HepG2 (cell line): ENCODE measurements around the gene FUT3. TPM values are rescaled to one million over a fixed set of nuclear protein-coding genes. Genes with fewer than 3 reads are reported as not detected.

ENCODE experiments used
- ATAC-seq: fragments of 200-7000 bp; cut with Tn5 transposase; 3 replicates; pipeline ENCODE4 v1.9.1; 2020; ENCODE audit warnings: mild to moderate bottlenecking, moderate library complexity
- BruUV-seq: library from RNA; stranded (reverse); fragments of 400-500 nt; replicated peaks from 2 replicates; lab custom pipeline; 2021; lab: Mats Ljungman, UMichigan
- CTCF ChIA-PET: fragments of 300-600 bp; formaldehyde crosslinking; extraction: SDS; loops from one replicate; lab custom pipeline; 2021; ENCODE audit warnings: low total read pairs, inconsistent platforms, low intra/inter-chr PET ratio; lab: Yijun Ruan, JAX
- POLR2A ChIA-PET: fragments of 350-600 bp; sonication (Branson Sonifier 250); formaldehyde crosslinking; loops from one replicate; lab custom pipeline; 2020; ENCODE audit warnings: antibody characterized with exemption, inconsistent platforms; lab: Yijun Ruan, JAX
- DNase-seq: peaks from one replicate; pipeline ENCODE4 v3.0.0-alpha.2; 2015; ENCODE audit warnings: low spot score
- FAIRE-seq: peaks from 3 replicates; lab custom pipeline; 2011; peaks lifted over from hg19 to GRCh38; lab: Jason Lieb, UNC
- H2AFZ ChIP-seq: one replicate; pipeline ENCODE4 v1.6.1; 2011; ENCODE audit warnings: low read length, inconsistent platforms
- H3K27ac ChIP-seq: fragments of 300-600 bp; 3 replicates; pipeline ENCODE4 v1.8.0; 2011; ENCODE audit warnings: mixed run types, mild to moderate bottlenecking, mixed read lengths, low read length, inconsistent platforms; ENCODE audit not compliant: insufficient read depth; ENCODE audit errors: extremely low read length
- H3K27me3 ChIP-seq, 2 experiments: fragments of 200-600 bp in 1 of 2; 2 replicates in 1 of 2; 3 replicates in 1 of 2; pipeline versions ENCODE4 v1.6.0 to v1.8.0; 2011; ENCODE audit warnings: low read length in 2 of 2, mild to moderate bottlenecking in 2 of 2, moderate library complexity in 2 of 2, inconsistent platforms in 1 of 2; ENCODE audit not compliant: insufficient read depth in 2 of 2, control insufficient read depth in 1 of 2
- H3K36me3 ChIP-seq, 2 experiments: fragments of 200-600 bp in 1 of 2; replicated peaks in 1 of 2; 2 replicates in 1 of 2; 3 replicates in 1 of 2; pipeline versions ENCODE4 v1.5.1 to v1.8.0; 2011; ENCODE audit warnings: low read length in 2 of 2, inconsistent platforms in 1 of 2; ENCODE audit not compliant: insufficient read depth in 2 of 2, control insufficient read depth in 1 of 2
- H3K4me1 ChIP-seq: 2 replicates; pipeline ENCODE4 v1.5.1; 2012; ENCODE audit warnings: low read length, inconsistent platforms; ENCODE audit not compliant: insufficient read depth
- H3K4me2 ChIP-seq: 2 replicates; pipeline ENCODE4 v1.6.0; 2011; ENCODE audit warnings: low read depth, low read length, inconsistent platforms
- H3K4me3 ChIP-seq, 3 experiments: fragments of 200-600 bp in 1 of 3; sonication (generic), shearing (Covaris generic) in 1 of 3; replicated peaks in 1 of 3; 2 replicates each; pipeline ENCODE4 v1.5.1; 2011 to 2016; ENCODE audit warnings: low read length in 3 of 3, inconsistent platforms in 2 of 3, low read depth in 2 of 3, mild to moderate bottlenecking in 2 of 3, control low read depth in 1 of 3, mixed read lengths in 1 of 3; ENCODE audit not compliant: insufficient read depth in 1 of 3
- H3K79me2 ChIP-seq: one replicate; pipeline ENCODE4 v1.6.1; 2011; ENCODE audit warnings: low read length, inconsistent platforms; ENCODE audit not compliant: insufficient read depth
- H3K9ac ChIP-seq: 2 replicates; pipeline ENCODE4 v1.6.0; 2011; ENCODE audit warnings: mild to moderate bottlenecking, low read depth, low read length, inconsistent platforms; ENCODE audit not compliant: insufficient read depth
- H3K9me3 ChIP-seq: 2 replicates; pipeline ENCODE4 v1.5.1; 2012; ENCODE audit warnings: mild to moderate bottlenecking, low read length
- H4K20me1 ChIP-seq: 2 replicates; pipeline ENCODE4 v1.6.0; 2011; ENCODE audit warnings: inconsistent platforms, mild to moderate bottlenecking, low read length, moderate library complexity; ENCODE audit not compliant: insufficient read depth
- AHR ChIP-seq: IDR thresholded peaks from 2 replicates; pipeline ENCODE4 v1.6.1; 2018; ENCODE audit warnings: missing genetic modification reagents, missing compliant biosample characterization
- ASH2L ChIP-seq: fragments of 300-600, 200-600 bp; sonication (generic); IDR thresholded peaks from 2 replicates; pipeline ENCODE4 v1.7.0; 2017; ENCODE audit warnings: low read depth, mild to moderate bottlenecking, moderate library complexity, mixed read lengths, low read length; ENCODE audit not compliant: insufficient read length
- CENPX ChIP-seq: sonication (generic); formaldehyde crosslinking; IDR thresholded peaks from 2 replicates; pipeline ENCODE4 v1.9.0; 2021; ENCODE audit warnings: mild to moderate bottlenecking, missing genetic modification reagents, moderate library complexity
- MIXL1 ChIP-seq: IDR thresholded peaks from 2 replicates; pipeline ENCODE4 v1.6.1; 2016
- NCOA1 ChIP-seq: sonication (generic); formaldehyde crosslinking; IDR thresholded peaks from 2 replicates; pipeline ENCODE4 v1.9.0; 2021; ENCODE audit warnings: missing genetic modification reagents
- PAF1 ChIP-seq: IDR thresholded peaks from 2 replicates; pipeline ENCODE4 v1.6.1; 2016; ENCODE audit warnings: missing genetic modification reagents, missing compliant biosample characterization
- ZBTB34 ChIP-seq: sonication (generic); formaldehyde crosslinking; IDR thresholded peaks from 2 replicates; pipeline ENCODE4 v1.8.0; 2022; ENCODE audit warnings: mild to moderate bottlenecking, missing genetic modification reagents
- ZNF20 ChIP-seq: sonication (generic); formaldehyde crosslinking; IDR thresholded peaks from 2 replicates; pipeline ENCODE4 v1.4.0; 2020; ENCODE audit warnings: mild to moderate bottlenecking, moderate library complexity, missing genetic modification reagents
- ZNF256 ChIP-seq: sonication (generic); formaldehyde crosslinking; conservative IDR thresholded peaks from 2 replicates; pipeline ENCODE4 v1.4.0; 2020; ENCODE audit warnings: missing genetic modification reagents
- ZNF431 ChIP-seq: sonication (generic); formaldehyde crosslinking; IDR thresholded peaks from 2 replicates; pipeline ENCODE4 v1.9.0; 2022; ENCODE audit warnings: missing genetic modification reagents, low read depth, mild to moderate bottlenecking, borderline replicate concordance
- ZNF597 ChIP-seq: sonication (generic); formaldehyde crosslinking; IDR thresholded peaks from 2 replicates; pipeline ENCODE4 v1.5.0; 2020; ENCODE audit warnings: missing genetic modification reagents
- ZNF614 ChIP-seq: IDR thresholded peaks from 2 replicates; pipeline ENCODE4 v1.6.1; 2018; ENCODE audit warnings: missing biosample characterization, missing genetic modification reagents, inconsistent platforms, borderline replicate concordance
- ZNF639 ChIP-seq: conservative IDR thresholded peaks from 2 replicates; pipeline ENCODE4 v1.6.1; 2018; ENCODE audit warnings: missing genetic modification reagents
- ZNF670 ChIP-seq: sonication (generic); formaldehyde crosslinking; IDR thresholded peaks from 2 replicates; pipeline ENCODE4 v1.8.0; 2022; ENCODE audit warnings: mild to moderate bottlenecking, missing genetic modification reagents, borderline replicate concordance
- ZNF674 ChIP-seq: sonication (generic); formaldehyde crosslinking; IDR thresholded peaks from 2 replicates; pipeline ENCODE4 v1.5.0; 2020; ENCODE audit warnings: low read depth, mild to moderate bottlenecking, missing genetic modification reagents
- ZNF777 ChIP-seq: sonication (generic); formaldehyde crosslinking; IDR thresholded peaks from 2 replicates; pipeline ENCODE4 v1.4.0; 2020; ENCODE audit warnings: missing genetic modification reagents
- ZNF883 ChIP-seq: sonication (generic); formaldehyde crosslinking; IDR thresholded peaks from 2 replicates; pipeline ENCODE4 v1.5.1; 2020; ENCODE audit warnings: mild to moderate bottlenecking, missing genetic modification reagents; ENCODE audit errors: not compliant biosample characterization
- WGBS: methylation state at CpG from one replicate; pipeline ENCODE4 v1.1.6; 2017; ENCODE audit warnings: low lambda C conversion rate; 5-methylcytosine and 5-hydroxymethylcytosine counted together
- in situ Hi-C: cut with HindIII; loops from 2 replicates; pipeline ENCODE4 v1.10.0; 2017; ENCODE audit warnings: low pct_unique_long_range_greater_than_20kb; ENCODE audit not compliant: extremely low pct_ligation_motif_present
- intact Hi-C: fragments of 100-400 bp; cut with micrococcal nuclease; formaldehyde crosslinking; loops from one replicate; pipeline ENCODE4 v1.10.0; 2022; ENCODE audit not compliant: unreplicated experiment
- polyA plus RNA-seq, 8 experiments: library from polyadenylated mRNA; depleted of rRNA in 3 of 8; stranded (reverse) in 7 of 8; unstranded in 1 of 8; fragments of >200 nt; fragmentation: Illumina TruSeq in 4 of 8; extraction: Trizol in 4 of 8; gene quantifications; 2 replicates each; pipeline versions ENCODE4 v1.2.1 to v1.2.3, GENCODE V29; 2011 to 2016; ENCODE audit warnings: low read depth in 4 of 8, missing spikeins in 1 of 8, mixed read lengths in 1 of 8; ENCODE audit not compliant: insufficient read depth in 1 of 8
- total RNA-seq, 5 experiments: library from RNA; depleted of rRNA; stranded (reverse); fragments of >200 nt; fragmentation: Illumina TruSeq; extraction: Trizol; gene quantifications; 2 replicates each; pipeline ENCODE4 v1.2.3, GENCODE V29; 2016; ENCODE audit warnings: low read depth in 1 of 5

The FUT3 gene
- total and polyA plus RNA-seq, 2 of the 13 experiments (the other 11 are each of a cell fraction or from before 2014, with no cell fraction given) = 0.53 to 1.1 TPM

GRCh38 chr19:5826531-5827341 lies 24.5 kb downstream of the FUT3 start:
- DNase-seq = peak; percentile 87
- Histone ChIP-seq H3K4me3 (peak overlapping the region in 2 of 3 experiments; percentile 46 to 90; a peak in 3 of 6 replicates), H3K79me2 (peaks cover 12% of the 10 kb centered on the region), H3K9ac (peak overlapping the region; percentile 53), H3K9me3 (no peaks in the 10 kb centered on the region), H4K20me1 (peaks cover 2% of the 10 kb centered on the region; the same call in 1 of the 2 replicates), H3K27ac (peak overlapping the region; percentile 89), H3K4me1 (peaks cover 60% of the 10 kb centered on the region), H2AFZ (no peak overlapping the region), H3K4me2 (peak overlapping the region; percentile 100), H3K27me3 (no peaks in the 10 kb centered on the region; a peak in 1 of 5 replicates), H3K36me3 (peaks cover 0 to 5% of the 10 kb centered on the region in 2 experiments; a peak in 1 of 5 replicates)
- in situ Hi-C loops = no loop called here
- CTCF ChIA-PET = interaction anchor here (2.5 kb wide), 1 partner anchor 22 kb away, joined by 19 read pairs; the partner anchor contains the start of gene NRTN
- peak; percentile 83 for FAIRE-seq
- WGBS = 11% methylated on average over 17 of the region's 24 CpGs
- POLR2A ChIA-PET = interaction anchor here (1.5 to 4.2 kb wide), 14 partner anchors 12 to 149 kb away, joined by 6 to 96 read pairs (median 18); partner anchors contain the start of genes CATSPERD, DUS3L, FUT5 and FUT6
- BruUV-seq = no TSS peak
- ATAC-seq = peak; percentile 35
- intact Hi-C loops = loop anchor here (1.0 to 5.0 kb wide), 3 partner anchors 22 to 66 kb away; partner anchors contain the start of gene FUT5
- peak; percentile 70 for TF ChIP-seq PAF1 (CRISPR knock-in tag)
- TF ChIP-seq ZNF674 = no peak
- peak; percentile 44 for TF ChIP-seq ZNF883 (CRISPR knock-in tag)
- TF ChIP-seq ZNF431 (CRISPR knock-in tag) = no peak
- peak; percentile 72; the same call in 1 of the 2 replicates for TF ChIP-seq ZNF614 (CRISPR knock-in tag)
- TF ChIP-seq CENPX (CRISPR knock-in tag) = no peak
- TF ChIP-seq ZNF20 (CRISPR knock-in tag) = no peak
- TF ChIP-seq ZNF670 (CRISPR knock-in tag) = no peak; the same call in 1 of the 2 replicates
- TF ChIP-seq ZNF597 = no peak
- 0 out of 2 replicates have a peak, but pooled peaks have one; percentile 44 for TF ChIP-seq MIXL1 (CRISPR knock-in tag)
- no peak for TF ChIP-seq AHR
- TF ChIP-seq ZNF777 (CRISPR knock-in tag) = peak; percentile 40; the same call in 1 of the 2 replicates
- no peak for TF ChIP-seq ZNF256 (CRISPR knock-in tag)
- TF ChIP-seq ZNF639 (CRISPR knock-in tag) = no peak
- TF ChIP-seq ZBTB34 (CRISPR knock-in tag) = peak; percentile 89
- TF ChIP-seq NCOA1 (CRISPR knock-in tag) = 0 out of 2 replicates have a peak, but pooled peaks have one; percentile 65
- TF ChIP-seq ASH2L = peak; percentile 43
